GM21526 (cell line): ENCODE data around the gene IL27RA.

Source experiments
- ATAC-seq: cut with Tn5 transposase; IDR thresholded peaks from one replicate; pipeline ENCODE4 v1.9.1; 2021; ENCODE audit warnings: moderate library complexity; ENCODE audit not compliant: unreplicated experiment, low FRiP score

IL27RA gene

GRCh38 chr19:14081797-14082674 lies 50.5 kb downstream of the IL27RA start:
- no peak for ATAC-seq

- no peak for ATAC-seq
These were observed 51.1 kb downstream of the IL27RA start for GRCh38 chr19:14082675-14082960.

- no peak for ATAC-seq
These were observed 53.9 kb downstream of the IL27RA start, which contains the start of gene C19orf67 for GRCh38 chr19:14085309-14085995. Gene C19orf67 (minus strand): TSS chr19:14085783. CDS start chr19:14085627, 156 bp downstream.

- ATAC-seq, result no peak
These were observed 54.5 kb downstream of the IL27RA start for GRCh38 chr19:14086098-14086497.

- ATAC-seq, result no peak
These were observed 57.3 kb downstream of the IL27RA start for GRCh38 chr19:14088634-14089411.

GRCh38 chr19:14089412-14089661 lies 57.8 kb downstream of the IL27RA start:
- no peak for ATAC-seq

GRCh38 chr19:14089662-14090508 lies 58.3 kb downstream of the IL27RA start:
- ATAC-seq, result no peak

GRCh38 chr19:14090509-14091080 lies 59.0 kb downstream of the IL27RA start, which contains the start of gene SAMD1:
Gene SAMD1 (minus strand): TSS chr19:14090751.
- peak; percentile 20 for ATAC-seq

- ATAC-seq, result peak; percentile 37
These were observed 59.7 kb downstream of the IL27RA start for GRCh38 chr19:14091081-14091812.

GRCh38 chr19:14091813-14092462 lies 60.4 kb downstream of the IL27RA start:
- ATAC-seq, result peak; percentile 9

GRCh38 chr19:14093117-14093823 lies 61.7 kb downstream of the IL27RA start:
- ATAC-seq, result no peak

- no peak for ATAC-seq
These were observed 63.3 kb downstream of the IL27RA start for GRCh38 chr19:14094854-14095253.

- ATAC-seq, result no peak
These were observed 64.9 kb downstream of the IL27RA start for GRCh38 chr19:14096272-14096992.

- ATAC-seq, result no peak
These were observed 66.1 kb downstream of the IL27RA start for GRCh38 chr19:14097532-14098151.

- no peak for ATAC-seq
These were observed 69.5 kb downstream of the IL27RA start for GRCh38 chr19:14101003-14101545.

GRCh38 chr19:14102102-14102696 lies 70.6 kb downstream of the IL27RA start:
- ATAC-seq, result no peak

GRCh38 chr19:14102756-14103155 lies 71.2 kb downstream of the IL27RA start:
- no peak for ATAC-seq
